HepG2 (cell line): Measurements from ENCODE around the gene TMEM8B. TPM values are rescaled to one million over a fixed set of nuclear protein-coding genes. Genes with fewer than 3 reads are reported as not detected.

Experiments
- ATF7-NPFF ChIP-seq: sonication (generic); formaldehyde crosslinking; IDR thresholded peaks from 2 replicates; pipeline ENCODE4 v1.8.1; 2023; ENCODE audit warnings: mild to moderate bottlenecking, low read depth, missing genetic modification reagents, moderate library complexity
- BHLHE40 ChIP-seq: IDR thresholded peaks from 2 replicates; pipeline ENCODE4 v1.6.1; 2011; ENCODE audit warnings: low read length, improper control_type of control experiment
- EED ChIP-seq: sonication (generic); formaldehyde crosslinking; IDR thresholded peaks from 2 replicates; pipeline ENCODE4 v1.5.0; 2020; ENCODE audit warnings: mild to moderate bottlenecking, missing genetic modification reagents
- SMAD9 ChIP-seq: sonication (generic); formaldehyde crosslinking; IDR thresholded peaks from 2 replicates; pipeline ENCODE4 v1.5.1; 2020; ENCODE audit warnings: mild to moderate bottlenecking, missing genetic modification reagents
- SNRNP70 ChIP-seq: fragments of 200-400 bp; formaldehyde crosslinking; IDR thresholded peaks from 2 replicates; pipeline ENCODE4 v1.6.1; 2017; ENCODE audit warnings: mild to moderate bottlenecking, low read depth, low read length, moderate library complexity
- SP140L ChIP-seq: sonication (generic); formaldehyde crosslinking; IDR thresholded peaks from 2 replicates; pipeline ENCODE4 v1.4.0; 2020; ENCODE audit warnings: missing genetic modification reagents, borderline replicate concordance
- ZNF121 ChIP-seq: sonication (generic); formaldehyde crosslinking; IDR thresholded peaks from 2 replicates; pipeline ENCODE4 v1.5.0; 2020; ENCODE audit warnings: mild to moderate bottlenecking, missing genetic modification reagents
- ZNF280B ChIP-seq: sonication (generic); formaldehyde crosslinking; IDR thresholded peaks from 2 replicates; pipeline ENCODE4 v1.5.0; 2020; ENCODE audit warnings: missing genetic modification reagents, mild to moderate bottlenecking, borderline replicate concordance
- ZNF335 ChIP-seq: sonication (generic); formaldehyde crosslinking; IDR thresholded peaks from 2 replicates; pipeline ENCODE4 v1.4.0; 2020; ENCODE audit warnings: missing genetic modification reagents
- ZNF407 ChIP-seq: sonication (generic); formaldehyde crosslinking; IDR thresholded peaks from one replicate; pipeline ENCODE4 v1.5.1; 2020; ENCODE audit warnings: mild to moderate bottlenecking, missing genetic modification reagents; ENCODE audit errors: not compliant biosample characterization
- ZNF513 ChIP-seq: sonication (generic); formaldehyde crosslinking; conservative IDR thresholded peaks from 2 replicates; pipeline ENCODE4 v1.5.0; 2020; ENCODE audit warnings: missing genetic modification reagents
- polyA plus RNA-seq, 8 experiments: library from polyadenylated mRNA; depleted of rRNA in 3 of 8; stranded (reverse) in 7 of 8; unstranded in 1 of 8; fragments of >200 nt; fragmentation: Illumina TruSeq in 4 of 8; extraction: Trizol in 4 of 8; gene quantifications; 2 replicates each; pipeline versions ENCODE4 v1.2.1 to v1.2.3, GENCODE V29; 2011 to 2016; ENCODE audit warnings: low read depth in 4 of 8, missing spikeins in 1 of 8, mixed read lengths in 1 of 8; ENCODE audit not compliant: insufficient read depth in 1 of 8
- total RNA-seq, 5 experiments: library from RNA; depleted of rRNA; stranded (reverse); fragments of >200 nt; fragmentation: Illumina TruSeq; extraction: Trizol; gene quantifications; 2 replicates each; pipeline ENCODE4 v1.2.3, GENCODE V29; 2016; ENCODE audit warnings: low read depth in 1 of 5

The TMEM8B gene
- total and polyA plus RNA-seq, 2 of the 13 experiments (the other 11 are each of a cell fraction or from before 2014, with no cell fraction given): 2.1 to 2.7 TPM

GRCh38 chr9:35814106-35814840 lies 14.8 kb upstream of the TMEM8B start (continued):
- TF ChIP-seq ZNF407 (CRISPR knock-in tag): peak; percentile 89
- TF ChIP-seq SMAD9 (CRISPR knock-in tag): 0 out of 2 replicates have a peak, but pooled peaks have one; percentile 47
- TF ChIP-seq SP140L: 0 out of 2 replicates have a peak, but pooled peaks have one; percentile 26
- TF ChIP-seq ATF7-NPFF (CRISPR knock-in tag): peak; percentile 89; the same call in 1 of the 2 replicates
- TF ChIP-seq ZNF121 (CRISPR knock-in tag): no peak
- TF ChIP-seq ZNF513 (CRISPR knock-in tag): no peak
- no peak for TF ChIP-seq EED
- no peak; the same call in 1 of the 2 replicates for TF ChIP-seq ZNF280B
- 0 out of 2 replicates have a peak, but pooled peaks have one; percentile 23 for TF ChIP-seq ZNF335 (CRISPR knock-in tag)
- no peak for TF ChIP-seq SNRNP70
- TF ChIP-seq BHLHE40: 0 out of 2 replicates have a peak, but pooled peaks have one; percentile 5
